GM12892 (cell line): Measurements from ENCODE around the gene ZC3H12C.

ENCODE experiments used
- POLR2A ChIP-seq: IDR thresholded peaks from 2 replicates; pipeline ENCODE4 v1.6.1; 2011; ENCODE audit warnings: low read depth, low read length, control low read depth
- POLR2AphosphoS5 ChIP-seq: IDR thresholded peaks from 2 replicates; pipeline ENCODE4 v1.6.1; 2011; ENCODE audit warnings: low read depth, low read length, control low read depth
- TAF1 ChIP-seq: IDR thresholded peaks from 2 replicates; pipeline ENCODE4 v1.6.1; 2011; ENCODE audit warnings: low read depth, mild to moderate bottlenecking, control low read depth, low read length, borderline replicate concordance

DNA sequence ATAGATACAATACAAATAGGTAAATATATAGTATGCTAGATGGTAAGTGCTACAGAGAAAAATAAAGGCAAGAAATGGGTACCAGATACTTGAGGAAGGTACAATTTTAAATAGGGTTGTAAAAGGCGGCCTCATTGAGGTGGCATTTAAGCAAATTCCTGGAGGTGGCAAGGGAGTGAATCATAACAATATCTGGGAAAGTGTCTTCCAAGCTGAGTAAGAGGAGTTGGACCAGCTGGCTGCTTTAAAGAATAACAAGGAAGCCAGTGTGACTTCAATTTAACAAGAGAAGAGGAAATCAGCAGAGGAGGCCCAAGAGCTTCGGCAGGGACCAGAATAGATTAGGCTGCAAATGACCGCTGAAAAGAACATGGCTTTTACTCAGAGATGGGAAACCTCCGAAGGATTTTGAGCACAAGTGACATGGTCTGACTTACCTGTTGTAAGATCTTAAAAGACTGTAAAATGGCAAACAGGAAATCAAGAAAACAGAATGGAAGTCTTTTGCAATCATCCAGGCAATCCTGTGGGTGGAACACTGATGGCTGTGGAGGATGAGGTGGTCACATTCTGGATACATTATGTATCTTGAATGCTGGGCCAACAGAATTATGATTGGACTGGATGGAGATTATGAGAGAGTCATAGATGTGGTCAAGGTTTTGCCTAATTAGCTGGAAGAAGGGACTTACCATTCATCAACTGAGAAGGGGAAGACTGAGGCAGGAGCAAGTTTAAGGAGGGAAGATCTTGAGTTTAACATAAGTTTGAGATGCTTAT is 126.0 kb downstream of the ZC3H12C start:
- TF ChIP-seq POLR2A (no peak), POLR2AphosphoS5 (no peak), TAF1 (no peak)
